CD4-positive, alpha-beta T cell treated with Interleukin-17A for 4 hours (primary cell): ENCODE measurements around the gene GBP6.
"Not testable (repeated sequence)": the region's sequence is repeated elsewhere in the genome, so short reads cannot be mapped to it uniquely, and the experiment has no call there.

Source experiments
- DNase-seq: peaks from one replicate; pipeline ENCODE4 v3.0.0-alpha.2; 2020; ENCODE audit warnings: mixed read lengths

GBP6 gene

GRCh38 chr1:89363638-89364536 is at the start of gene GBP6:
TSS of gene GBP6 (plus strand) at chr1:89364059. CDS start at chr1:89368552, 4,493 bp downstream.
- DNase-seq, result no peak

GRCh38 chr1:89322402-89322801 is 41.5 kb upstream of the GBP6 start:
- DNase-seq, result no peak

GRCh38 chr1:89331890-89332289 is 32.0 kb upstream of the GBP6 start:
- DNase-seq, result no peak

- no peak for DNase-seq
Observed at GRCh38 chr1:89332461-89332860, 31.4 kb upstream of the GBP6 start.

- no peak for DNase-seq
Observed at GRCh38 chr1:89335486-89335885, 28.4 kb upstream of the GBP6 start.

GRCh38 chr1:89337903-89338302 is 26.0 kb upstream of the GBP6 start:
- no peak for DNase-seq

GRCh38 chr1:89339039-89339438 is 24.8 kb upstream of the GBP6 start:
- DNase-seq, result no peak

- DNase-seq, result not testable (repeated sequence)
Observed at GRCh38 chr1:89345479-89345878, 18.4 kb upstream of the GBP6 start.

GRCh38 chr1:89347296-89347695 is 16.6 kb upstream of the GBP6 start:
- no peak for DNase-seq

GRCh38 chr1:89350298-89350697 is 13.6 kb upstream of the GBP6 start:
- DNase-seq, result no peak

GRCh38 chr1:89351597-89352311 is 12.1 kb upstream of the GBP6 start:
- no peak for DNase-seq

GRCh38 chr1:89352421-89352820 is 11.4 kb upstream of the GBP6 start:
- DNase-seq, result no peak

GRCh38 chr1:89354205-89354604 is 9.7 kb upstream of the GBP6 start:
- no peak for DNase-seq

- no peak for DNase-seq
Observed at GRCh38 chr1:89355056-89355455, 8.8 kb upstream of the GBP6 start.

GRCh38 chr1:89356658-89357400 is 7.0 kb upstream of the GBP6 start:
- DNase-seq, result no peak

GRCh38 chr1:89358287-89358893 is 5.5 kb upstream of the GBP6 start:
- peak; percentile 90 for DNase-seq

GRCh38 chr1:89360716-89361115 is 3.1 kb upstream of the GBP6 start:
- no peak for DNase-seq

GRCh38 chr1:89361681-89362080 is 2.2 kb upstream of the GBP6 start:
- DNase-seq, result no peak

- DNase-seq, result no peak
Observed at GRCh38 chr1:89363196-89363595, 663 bp upstream of the GBP6 start.

- no peak for DNase-seq
Observed at GRCh38 chr1:89364954-89365550, 1.2 kb downstream of the GBP6 start.

GRCh38 chr1:89367221-89367620 is 3.4 kb downstream of the GBP6 start:
- DNase-seq, result no peak

- DNase-seq, result no peak
Observed at GRCh38 chr1:89369331-89369730, 5.5 kb downstream of the GBP6 start.

GRCh38 chr1:89373810-89374209 is 10.0 kb downstream of the GBP6 start:
- not testable (repeated sequence) for DNase-seq
